Astrocyte (in vitro differentiated cells and primary cell): ENCODE data around the gene C16orf54. TPM values are rescaled to one million over a fixed set of nuclear protein-coding genes. Genes with fewer than 3 reads are reported as not detected.
A peak's percentile ranks its signal among the peaks of the same experiment; 100 is the strongest.
"Not testable (repeated sequence)": the region's sequence is repeated elsewhere in the genome, so short reads cannot be mapped to it uniquely, and the experiment has no call there.

Experiments
- DNase-seq: peaks from one replicate; pipeline ENCODE4 v3.0.0-alpha.2; 2010; ENCODE audit warnings: low read depth
- FAIRE-seq: peaks from 2 replicates; lab custom pipeline; 2011; peaks lifted over from hg19 to GRCh38; lab: Jason Lieb, UNC
- H2AFZ ChIP-seq: 2 replicates; pipeline ENCODE4 v1.6.0; 2012; ENCODE audit warnings: low read depth, low read length, inconsistent platforms
- H3K27ac ChIP-seq: 2 replicates; pipeline ENCODE4 v1.5.1; 2011; ENCODE audit warnings: low read depth, low read length, inconsistent platforms
- H3K27me3 ChIP-seq: 2 replicates; pipeline ENCODE4 v1.6.0; 2011; ENCODE audit warnings: low read length, inconsistent platforms; ENCODE audit not compliant: insufficient read depth
- H3K36me3 ChIP-seq: 2 replicates; pipeline ENCODE4 v1.5.1; 2011; ENCODE audit warnings: low read length, inconsistent platforms; ENCODE audit not compliant: insufficient read depth
- H3K4me1 ChIP-seq: 2 replicates; pipeline ENCODE4 v1.5.1; 2011; ENCODE audit warnings: low read length, inconsistent platforms; ENCODE audit not compliant: insufficient read depth
- H3K4me2 ChIP-seq: 2 replicates; pipeline ENCODE4 v1.6.0; 2012; ENCODE audit warnings: low read length, inconsistent platforms
- H3K4me3 ChIP-seq: 2 replicates; pipeline ENCODE4 v1.5.1; 2011; ENCODE audit warnings: low read depth, mild to moderate bottlenecking, low read length, inconsistent platforms; ENCODE audit not compliant: insufficient read depth
- H3K79me2 ChIP-seq: 2 replicates; pipeline ENCODE4 v1.6.0; 2012; ENCODE audit warnings: mild to moderate bottlenecking, low read length, inconsistent platforms; ENCODE audit not compliant: insufficient read depth
- H3K9ac ChIP-seq: 2 replicates; pipeline ENCODE4 v1.6.0; 2012; ENCODE audit warnings: mild to moderate bottlenecking, low read length, inconsistent platforms
- H3K9me3 ChIP-seq: 2 replicates; pipeline ENCODE4 v1.5.1; 2012; ENCODE audit warnings: low read depth, mild to moderate bottlenecking, low read length, inconsistent platforms; ENCODE audit not compliant: insufficient read depth
- H4K20me1 ChIP-seq: 2 replicates; pipeline ENCODE4 v1.6.0; 2012; ENCODE audit warnings: low read length, inconsistent platforms; ENCODE audit not compliant: insufficient read depth
- H3K27ac Mint-ChIP-seq: one replicate; pipeline ENCODE4 v1.8.0; 2021; ENCODE audit warnings: mild to moderate bottlenecking, mixed read lengths; ENCODE audit not compliant: unreplicated experiment
- H3K27me3 Mint-ChIP-seq: one replicate; pipeline ENCODE4 v1.8.0; 2021; ENCODE audit warnings: low read depth, mixed read lengths; ENCODE audit not compliant: unreplicated experiment
- H3K36me3 Mint-ChIP-seq: one replicate; pipeline ENCODE4 v1.8.0; 2021; ENCODE audit warnings: low read depth, mixed read lengths; ENCODE audit not compliant: unreplicated experiment
- H3K4me1 Mint-ChIP-seq: one replicate; pipeline ENCODE4 v1.8.0; 2021; ENCODE audit warnings: low read depth, mixed read lengths; ENCODE audit not compliant: unreplicated experiment
- H3K4me3 Mint-ChIP-seq: one replicate; pipeline ENCODE4 v1.8.0; 2021; ENCODE audit warnings: mild to moderate bottlenecking, moderate library complexity, mixed read lengths; ENCODE audit not compliant: unreplicated experiment
- H3K9me3 Mint-ChIP-seq: one replicate; pipeline ENCODE4 v1.8.0; 2021; ENCODE audit warnings: mild to moderate bottlenecking, mixed read lengths; ENCODE audit not compliant: unreplicated experiment
- EZH2 ChIP-seq: IDR thresholded peaks from 2 replicates; pipeline ENCODE4 v1.6.1; 2012; ENCODE audit warnings: mild to moderate bottlenecking, low read length, inconsistent platforms; ENCODE audit not compliant: insufficient read depth
- total RNA-seq: library from RNA; stranded (reverse); gene quantifications from 2 replicates; pipeline ENCODE4 v1.2.1, GENCODE V29; 2021
- TF ChIP-seq, protein P1 (sequence below): IDR thresholded peaks from 2 replicates; pipeline ENCODE4 v1.5.1; 2011; ENCODE audit warnings: low read depth, mild to moderate bottlenecking, inconsistent platforms, low read length, moderate library complexity; ENCODE audit not compliant: insufficient read depth

Gene C16orf54
- total RNA-seq, 1 donor from 2014 or later = not detected

DNA sequence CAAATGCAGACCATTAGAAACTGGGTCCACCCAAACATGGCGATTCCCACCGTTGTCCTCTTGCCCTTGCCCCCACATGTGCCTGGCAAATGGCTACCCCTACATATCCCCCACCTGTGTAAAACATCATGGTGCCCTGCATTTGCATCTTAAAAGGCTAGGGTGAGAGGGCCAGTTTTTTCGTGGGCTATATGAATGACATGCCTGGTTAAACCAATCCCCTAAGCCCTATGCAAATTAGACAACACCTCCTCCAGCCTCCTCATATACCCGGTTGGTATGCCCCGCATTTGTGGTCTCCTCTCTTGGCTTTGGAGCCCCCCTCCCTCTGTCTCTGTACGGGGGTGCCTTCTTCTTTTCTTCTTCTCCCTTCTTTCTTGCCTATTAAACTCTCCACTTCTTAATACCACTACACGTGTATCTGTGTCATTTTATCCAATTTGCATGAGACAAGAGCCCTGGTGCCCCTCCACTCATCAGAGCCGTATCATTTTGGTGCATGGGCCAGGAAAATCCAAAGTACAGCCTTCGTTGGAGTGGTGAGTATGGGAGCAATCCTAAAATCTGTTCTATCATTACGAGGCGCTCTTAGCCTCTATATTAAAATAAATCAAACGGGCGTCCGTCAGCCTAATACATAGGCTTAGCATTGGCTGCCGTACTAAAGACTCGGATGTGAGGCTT, 36.7 kb downstream of the C16orf54 start:
- Mint-ChIP-seq H3K27me3 (no peaks in the 10 kb centered on the region), H3K9me3 (peaks cover 1% of the 10 kb centered on the region), H3K36me3 (no peaks in the 10 kb centered on the region), H3K4me3 (peak overlapping the region; percentile 83), H3K27ac (peak overlapping the region; percentile 89), H3K4me1 (peaks cover 10% of the 10 kb centered on the region)
- Histone ChIP-seq H3K27me3 (no peaks in the 10 kb centered on the region), H2AFZ (no peak overlapping the region), H3K4me2 (no peak overlapping the region), H3K4me3 (no peak overlapping the region), H3K9me3 (no peaks in the 10 kb centered on the region), H4K20me1 (no peaks in the 10 kb centered on the region), H3K79me2 (no peaks in the 10 kb centered on the region), H3K27ac (no peak overlapping the region), H3K4me1 (peaks cover 6% of the 10 kb centered on the region), H3K36me3 (no peaks in the 10 kb centered on the region), H3K9ac (no peak overlapping the region)
- DNase-seq (no peak), FAIRE-seq (no peak)
- TF ChIP-seq EZH2 = no peak
- TF ChIP-seq, protein P1, sequence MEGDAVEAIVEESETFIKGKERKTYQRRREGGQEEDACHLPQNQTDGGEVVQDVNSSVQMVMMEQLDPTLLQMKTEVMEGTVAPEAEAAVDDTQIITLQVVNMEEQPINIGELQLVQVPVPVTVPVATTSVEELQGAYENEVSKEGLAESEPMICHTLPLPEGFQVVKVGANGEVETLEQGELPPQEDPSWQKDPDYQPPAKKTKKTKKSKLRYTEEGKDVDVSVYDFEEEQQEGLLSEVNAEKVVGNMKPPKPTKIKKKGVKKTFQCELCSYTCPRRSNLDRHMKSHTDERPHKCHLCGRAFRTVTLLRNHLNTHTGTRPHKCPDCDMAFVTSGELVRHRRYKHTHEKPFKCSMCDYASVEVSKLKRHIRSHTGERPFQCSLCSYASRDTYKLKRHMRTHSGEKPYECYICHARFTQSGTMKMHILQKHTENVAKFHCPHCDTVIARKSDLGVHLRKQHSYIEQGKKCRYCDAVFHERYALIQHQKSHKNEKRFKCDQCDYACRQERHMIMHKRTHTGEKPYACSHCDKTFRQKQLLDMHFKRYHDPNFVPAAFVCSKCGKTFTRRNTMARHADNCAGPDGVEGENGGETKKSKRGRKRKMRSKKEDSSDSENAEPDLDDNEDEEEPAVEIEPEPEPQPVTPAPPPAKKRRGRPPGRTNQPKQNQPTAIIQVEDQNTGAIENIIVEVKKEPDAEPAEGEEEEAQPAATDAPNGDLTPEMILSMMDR = no peak

DNA sequence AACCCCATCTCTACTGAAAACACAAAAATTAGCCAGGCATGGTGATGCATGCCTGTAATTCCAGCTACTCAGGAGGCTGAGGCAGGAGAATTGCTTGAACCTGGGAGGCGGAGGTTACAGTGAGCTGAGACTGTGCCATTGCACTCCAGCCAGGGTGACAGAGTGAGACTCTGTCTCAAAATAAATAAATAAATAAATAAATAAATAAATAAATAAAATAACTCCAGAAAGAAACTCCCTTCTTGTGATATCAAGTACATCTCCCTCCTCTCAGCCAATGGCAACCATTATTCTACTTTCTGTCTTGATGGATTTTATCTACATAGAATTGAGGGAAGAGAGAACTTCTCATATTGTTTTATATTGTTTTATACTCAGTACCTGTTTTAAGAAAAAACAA, 38.6 kb downstream of the C16orf54 start:
- H3K27me3 Mint-ChIP-seq, H3K4me3 ChIP-seq, H3K4me3 Mint-ChIP-seq, H3K79me2 ChIP-seq, DNase-seq, H3K4me2 ChIP-seq, H3K36me3 ChIP-seq, H3K9ac ChIP-seq, H3K27ac Mint-ChIP-seq, H3K36me3 Mint-ChIP-seq, H2AFZ ChIP-seq, FAIRE-seq, H3K4me1 ChIP-seq, H3K9me3 Mint-ChIP-seq, H4K20me1 ChIP-seq, H3K27ac ChIP-seq, H3K9me3 ChIP-seq, H3K4me1 Mint-ChIP-seq, H3K27me3 ChIP-seq: not testable (repeated sequence)

DNA sequence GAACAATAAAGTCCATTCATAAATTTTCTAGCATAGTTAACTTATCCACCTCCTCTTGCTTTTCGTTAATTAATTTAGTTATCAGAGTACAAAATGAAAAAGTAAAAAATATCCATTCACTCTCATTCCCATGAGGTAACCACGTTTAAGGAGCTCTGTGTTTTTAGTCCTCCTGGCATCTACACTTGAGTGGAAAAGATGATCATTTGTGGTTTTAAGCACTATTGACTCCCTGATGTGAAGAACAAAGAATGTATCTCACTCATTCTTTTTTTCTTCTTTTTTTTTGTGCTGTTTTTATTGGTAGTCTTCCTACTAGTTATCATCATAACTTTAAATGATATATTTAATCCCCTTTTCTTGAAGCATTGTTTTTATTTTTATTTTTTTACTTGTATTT, 40.8 kb downstream of the C16orf54 start:
- H3K36me3 ChIP-seq = no peaks in the 10 kb centered on the region
- FAIRE-seq (no peak), DNase-seq (peak; percentile 28)
- H3K4me3 ChIP-seq = no peak overlapping the region
- no peaks in the 10 kb centered on the region for H3K79me2 ChIP-seq
- no peaks in the 10 kb centered on the region for H4K20me1 ChIP-seq
- H3K9me3 ChIP-seq = no peaks in the 10 kb centered on the region
- Mint-ChIP-seq H3K4me1 (peaks cover 7% of the 10 kb centered on the region), H3K36me3 (no peaks in the 10 kb centered on the region), H3K9me3 (peaks cover 1% of the 10 kb centered on the region), H3K27me3 (no peaks in the 10 kb centered on the region), H3K4me3 (no peak overlapping the region), H3K27ac (no peak overlapping the region)
- peaks cover 4% of the 10 kb centered on the region for H3K4me1 ChIP-seq
- no peak overlapping the region for H2AFZ ChIP-seq
- H3K9ac ChIP-seq = no peak overlapping the region
- TF ChIP-seq EZH2 = no peak
- TF ChIP-seq, protein P1 = no peak
- H3K4me2 ChIP-seq = no peak overlapping the region
- H3K27me3 ChIP-seq = no peaks in the 10 kb centered on the region
- no peak overlapping the region for H3K27ac ChIP-seq
